H1 (cell line): ENCODE data around the gene HSFX4. TPM values are rescaled to one million over a fixed set of nuclear protein-coding genes. Genes with fewer than 3 reads are reported as not detected.

Experiments
- CTCF ChIA-PET: fragments of 300-600 bp; sonication (Branson Sonifier 250); formaldehyde crosslinking; loops from one replicate; lab custom pipeline; 2021; ENCODE audit not compliant: partially characterized antibody; lab: Charles Lee
- POLR2A ChIA-PET: fragments of 300-600 bp; sonication (Branson Sonifier 250); formaldehyde crosslinking; loops from one replicate; lab custom pipeline; 2021; ENCODE audit warnings: inconsistent platforms; ENCODE audit not compliant: partially characterized antibody; lab: Charles Lee
- DNase-seq, 2 experiments: peaks; one replicate each; pipeline versions ENCODE4 v3.0.0 to v3.0.0-alpha.2; 2010 to 2022; ENCODE audit warnings: low spot score in 2 of 2, low read depth in 1 of 2, mixed read lengths in 1 of 2
- FAIRE-seq: peaks from 2 replicates; lab custom pipeline; 2011; peaks lifted over from hg19 to GRCh38; lab: Jason Lieb, UNC
- H2AFZ ChIP-seq: 2 replicates; pipeline ENCODE4 v1.8.1; 2012; ENCODE audit warnings: low read length, inconsistent platforms
- H2AK5ac ChIP-seq: 2 replicates; pipeline ENCODE4 v1.6.1; 2013; ENCODE audit warnings: low read depth, low read length
- H2BK120ac ChIP-seq: replicated peaks from 2 replicates; pipeline ENCODE3; 2013; ENCODE audit warnings: low read depth, low read length, inconsistent platforms
- H2BK12ac ChIP-seq: 2 replicates; pipeline ENCODE4 v1.6.1; 2013; ENCODE audit warnings: low read depth, low read length
- H2BK15ac ChIP-seq: 2 replicates; pipeline ENCODE4 v1.6.1; 2013; ENCODE audit warnings: low read length
- H2BK20ac ChIP-seq: 2 replicates; pipeline ENCODE4 v1.6.1; 2013; ENCODE audit warnings: low read length
- H2BK5ac ChIP-seq: 2 replicates; pipeline ENCODE4 v1.6.1; 2013; ENCODE audit warnings: low read depth, low read length
- H3K14ac ChIP-seq: 2 replicates; pipeline ENCODE4 v1.6.1; 2013; ENCODE audit warnings: inconsistent platforms; ENCODE audit not compliant: insufficient read length
- H3K18ac ChIP-seq: 2 replicates; pipeline ENCODE4 v1.6.1; 2013; ENCODE audit warnings: low read length; ENCODE audit errors: extremely low read depth
- H3K23ac ChIP-seq: 2 replicates; pipeline ENCODE4 v1.6.1; 2013; ENCODE audit warnings: inconsistent platforms; ENCODE audit not compliant: insufficient read length
- H3K23me2 ChIP-seq: 2 replicates; pipeline ENCODE4 v1.6.1; 2013; ENCODE audit warnings: low read depth, low read length
- H3K27ac ChIP-seq: 2 replicates; pipeline ENCODE4 v1.6.1; 2011; ENCODE audit warnings: low read depth, low read length, inconsistent platforms
- H3K27me3 ChIP-seq, 4 experiments: replicated peaks in 1 of 4; 1 replicate in 1 of 4; 2 replicates in 3 of 4; pipeline versions ENCODE4 v1.6.1 to v1.8.1; 2011 to 2013; ENCODE audit warnings: low read length in 3 of 4, mild to moderate bottlenecking in 3 of 4, inconsistent platforms in 2 of 4, mixed read lengths in 2 of 4, moderate library complexity in 1 of 4; ENCODE audit not compliant: control insufficient read depth in 3 of 4, insufficient read depth in 3 of 4; ENCODE audit errors: extremely low read depth in 1 of 4
- H3K36me3 ChIP-seq, 4 experiments: 2 replicates each; pipeline versions ENCODE4 v1.6.1 to v1.8.1; 2011 to 2013; ENCODE audit warnings: mild to moderate bottlenecking in 4 of 4, low read length in 3 of 4, moderate library complexity in 2 of 4, control low read depth in 1 of 4, inconsistent platforms in 1 of 4; ENCODE audit not compliant: insufficient read depth in 4 of 4, control insufficient read depth in 2 of 4
- H3K4ac ChIP-seq: replicated peaks from 2 replicates; pipeline ENCODE3; 2013; ENCODE audit warnings: low read length, low read depth, mixed read lengths, inconsistent platforms; ENCODE audit not compliant: insufficient read length
- H3K4me1 ChIP-seq, 4 experiments: replicated peaks in 1 of 4; 1 replicate in 1 of 4; 2 replicates in 3 of 4; pipeline versions ENCODE4 v1.6.1 to v1.8.1; 2011 to 2013; ENCODE audit warnings: low read length in 3 of 4, inconsistent platforms in 2 of 4, mixed read lengths in 1 of 4; ENCODE audit not compliant: insufficient read depth in 4 of 4, control insufficient read depth in 3 of 4
- H3K4me2 ChIP-seq, 2 experiments: 2 replicates each; pipeline versions ENCODE4 v1.6.1 to v1.8.1; 2011 to 2013; ENCODE audit warnings: low read depth in 2 of 2, low read length in 2 of 2, control low read depth in 1 of 2, inconsistent platforms in 1 of 2, mild to moderate bottlenecking in 1 of 2; ENCODE audit not compliant: insufficient read depth in 1 of 2
- H3K4me3 ChIP-seq, 4 experiments: fragments of 200-600, 300-600 bp in 1 of 4; sonication (generic), shearing (Covaris generic), sonication (Bioruptor Twin) in 1 of 4; 2 replicates each; pipeline versions ENCODE4 v1.5.1 to v1.8.1; 2011 to 2016; ENCODE audit warnings: low read length in 4 of 4, low read depth in 3 of 4, control low read depth in 2 of 4, inconsistent platforms in 2 of 4, mild to moderate bottlenecking in 2 of 4, mixed read lengths in 1 of 4, moderate library complexity in 1 of 4; ENCODE audit not compliant: insufficient read depth in 2 of 4; ENCODE audit errors: extremely low read depth in 1 of 4
- H3K56ac ChIP-seq: replicated peaks from 2 replicates; pipeline ENCODE3; 2013; ENCODE audit warnings: low read depth, mild to moderate bottlenecking, mixed read lengths, low read length, inconsistent platforms; ENCODE audit not compliant: insufficient read length
- H3K79me1 ChIP-seq: 2 replicates; pipeline ENCODE4 v1.6.1; 2013; ENCODE audit warnings: low read depth, low read length, control low read depth
- H3K79me2 ChIP-seq, 2 experiments: 2 replicates each; pipeline versions ENCODE4 v1.6.1 to v1.8.1; 2012 to 2013; ENCODE audit warnings: low read length in 2 of 2, mild to moderate bottlenecking in 2 of 2, inconsistent platforms in 1 of 2; ENCODE audit not compliant: insufficient read depth in 2 of 2, control insufficient read depth in 1 of 2
- H3K9ac ChIP-seq, 4 experiments: replicated peaks in 1 of 4; 1 replicate in 1 of 4; 2 replicates in 3 of 4; pipeline versions ENCODE4 v1.6.1 to v1.8.1; 2011 to 2013; ENCODE audit warnings: low read depth in 3 of 4, low read length in 3 of 4, control low read depth in 2 of 4, mild to moderate bottlenecking in 2 of 4, moderate library complexity in 2 of 4, inconsistent platforms in 1 of 4; ENCODE audit errors: extremely low read depth in 1 of 4
- H3K9me3 ChIP-seq, 2 experiments: 2 replicates each; pipeline versions ENCODE4 v1.6.1 to v1.8.1; 2012 to 2013; ENCODE audit warnings: mild to moderate bottlenecking in 2 of 2, moderate library complexity in 2 of 2, control low read depth in 1 of 2, inconsistent platforms in 1 of 2, low read depth in 1 of 2, low read length in 1 of 2, mixed read lengths in 1 of 2; ENCODE audit not compliant: insufficient read depth in 2 of 2
- H4K20me1 ChIP-seq, 2 experiments: replicated peaks in 1 of 2; 2 replicates each; pipeline versions ENCODE3 to v1.8.1; 2011 to 2013; ENCODE audit warnings: inconsistent platforms in 2 of 2, low read length in 2 of 2, mild to moderate bottlenecking in 1 of 2; ENCODE audit not compliant: insufficient read depth in 2 of 2, control insufficient read depth in 1 of 2
- H4K5ac ChIP-seq: 2 replicates; pipeline ENCODE4 v1.6.1; 2013; ENCODE audit warnings: low read length, low read depth, mixed read lengths, inconsistent platforms; ENCODE audit not compliant: insufficient read length
- H4K8ac ChIP-seq: 2 replicates; pipeline ENCODE4 v1.8.0; 2013; ENCODE audit warnings: mild to moderate bottlenecking, moderate library complexity, low read length, inconsistent platforms; ENCODE audit not compliant: insufficient read depth; ENCODE audit errors: extremely low read depth
- H4K91ac ChIP-seq: replicated peaks from 2 replicates; pipeline ENCODE3; 2013; ENCODE audit warnings: low read length, mixed read lengths, inconsistent platforms; ENCODE audit not compliant: insufficient read length
- CTBP2 ChIP-seq: IDR thresholded peaks from 2 replicates; pipeline ENCODE4 v1.7.0; 2011; ENCODE audit warnings: borderline replicate concordance, mild to moderate bottlenecking, moderate library complexity, mixed read lengths, low read length; ENCODE audit not compliant: insufficient read depth, insufficient read length
- CTCF ChIP-seq, 3 experiments: IDR thresholded peaks; 1 replicate in 2 of 3; 2 replicates in 1 of 3; pipeline versions ENCODE4 v1.5.1 to v1.6.1; 2011; ENCODE audit warnings: low read length in 3 of 3, mild to moderate bottlenecking in 3 of 3, inconsistent platforms in 2 of 3, low read depth in 1 of 3, moderate library complexity in 1 of 3; ENCODE audit not compliant: insufficient read depth in 1 of 3; ENCODE audit errors: control extremely low read depth in 1 of 3
- EGR1 ChIP-seq: IDR thresholded peaks from 2 replicates; pipeline ENCODE4 v1.6.1; 2011; ENCODE audit warnings: low read depth, low read length, borderline replicate concordance
- HDAC2 ChIP-seq, 2 experiments: fragments of 300-600 bp in 1 of 2; sonication (generic) in 1 of 2; IDR thresholded peaks; 2 replicates each; pipeline ENCODE4 v1.6.1; 2011 to 2012; ENCODE audit warnings: low read depth in 2 of 2, low read length in 2 of 2, mild to moderate bottlenecking in 2 of 2, moderate library complexity in 2 of 2, borderline replicate concordance in 1 of 2, inconsistent platforms in 1 of 2
- JUN ChIP-seq: IDR thresholded peaks from 2 replicates; pipeline ENCODE4 v1.6.1; 2011; ENCODE audit warnings: low read depth, mild to moderate bottlenecking, improper control_type of control experiment, low read length
- JUND ChIP-seq: IDR thresholded peaks from 2 replicates; pipeline ENCODE4 v1.6.1; 2011; ENCODE audit warnings: mild to moderate bottlenecking, improper control_type of control experiment, low read length
- RAD21 ChIP-seq, 2 experiments: IDR thresholded peaks in 1 of 2; conservative IDR thresholded peaks in 1 of 2; 2 replicates each; pipeline ENCODE4 v1.6.1; 2011; ENCODE audit warnings: low read depth in 2 of 2, low read length in 2 of 2, improper control_type of control experiment in 1 of 2, inconsistent platforms in 1 of 2, mild to moderate bottlenecking in 1 of 2, moderate library complexity in 1 of 2
- SIN3A ChIP-seq, 2 experiments: IDR thresholded peaks in 1 of 2; conservative IDR thresholded peaks in 1 of 2; 2 replicates each; pipeline ENCODE4 v1.6.1; 2011 to 2012; ENCODE audit warnings: low read length in 2 of 2, improper control_type of control experiment in 1 of 2, low read depth in 1 of 2, mild to moderate bottlenecking in 1 of 2
- SUZ12 ChIP-seq: fragments of 200-600 bp; sonication (generic); IDR thresholded peaks from 2 replicates; pipeline ENCODE4 v1.6.1; 2012; ENCODE audit warnings: mild to moderate bottlenecking, inconsistent platforms, low read length, moderate library complexity, mixed read lengths
- YY1 ChIP-seq: IDR thresholded peaks from 2 replicates; pipeline ENCODE4 v1.6.1; 2011; ENCODE audit warnings: low read depth, mild to moderate bottlenecking, low read length
- WGBS, 2 experiments: shearing (Covaris generic) in 1 of 2; methylation state at CpG; one replicate each; pipeline versions ENCODE4 v1.1.6 to v1.1.7; 2013 to 2015; ENCODE audit warnings: low lambda C conversion rate in 2 of 2, mixed read lengths in 2 of 2, inconsistent platforms in 1 of 2, low coverage in 1 of 2, missing lambda C conversion rate in 1 of 2; ENCODE audit not compliant: insufficient replicate concordance in 2 of 2, insufficient coverage in 1 of 2, insufficient read length in 1 of 2; ENCODE audit errors: extremely low coverage in 1 of 2, missing lambda C conversion rate in 1 of 2; 5-methylcytosine and 5-hydroxymethylcytosine counted together
- polyA plus RNA-seq, 7 experiments: library from polyadenylated mRNA; depleted of rRNA in 3 of 7; stranded (reverse) in 5 of 7; unstranded in 2 of 7; fragments of >200 nt in 5 of 7; fragments of 200-250 nt in 2 of 7; gene quantifications; 1 replicate in 5 of 7; 2 replicates in 1 of 7; 4 replicates in 1 of 7; pipeline versions ENCODE4 v1.2.1 to v1.2.3, GENCODE V29; 2011 to 2013; ENCODE audit warnings: missing spikeins in 2 of 7, mixed read lengths in 2 of 7
- total RNA-seq: library from RNA; stranded (reverse); fragmentation: NEBNext Ultra II Directional; extraction: Animal tissue kit (Norgen Biotek cat#: 25700); gene quantifications from 2 replicates; pipeline ENCODE4 v1.2.1, GENCODE V29; 2021

Gene HSFX4
- total and polyA plus RNA-seq, 2 of the 8 experiments (the other 6 are each of a cell fraction or from before 2014, with no cell fraction given): not detected

DNA sequence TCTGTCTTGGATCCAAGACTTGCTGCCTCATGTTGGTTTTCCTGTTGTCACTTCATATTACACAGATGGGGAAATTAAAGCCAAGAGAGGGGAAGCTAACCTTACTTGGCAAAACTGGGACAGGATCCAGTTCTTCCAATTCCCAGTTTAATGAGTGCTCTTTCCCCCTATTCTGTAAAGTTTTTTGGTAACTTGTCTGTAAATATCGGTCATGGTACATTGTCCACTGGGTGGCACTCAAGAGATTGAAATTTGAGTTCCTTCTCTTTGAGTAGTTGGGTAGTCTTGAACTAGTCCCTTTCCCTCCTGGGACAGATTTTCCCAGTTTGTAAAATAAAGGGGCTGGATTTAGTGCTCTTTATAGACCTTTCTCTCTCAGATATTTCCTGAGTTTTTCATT lies 21.3 kb downstream of the HSFX4 start:
- Histone ChIP-seq H3K9ac (no peak overlapping the region), H2BK15ac (no peak overlapping the region), H3K23me2 (no peaks in the 10 kb centered on the region; the same call in 1 of the 2 replicates), H2BK5ac (no peak overlapping the region), H3K79me1 (no peaks in the 10 kb centered on the region), H3K18ac (no peak overlapping the region), H2AFZ (no peak overlapping the region), H3K56ac (no peak overlapping the region), H3K4ac (no peak overlapping the region), H3K4me1 (no peaks in the 10 kb centered on the region; a peak in 1 of 7 replicates), H4K5ac (no peak overlapping the region), H3K27ac (no peak overlapping the region), H3K27me3 (no peaks in the 10 kb centered on the region), H3K36me3 (peaks cover 0 to 7% (median 0%) of the 10 kb centered on the region in 4 experiments; a peak in 1 of 8 replicates), H3K4me3 (no peak overlapping the region), H3K14ac (no peak overlapping the region), H3K4me2 (no peak overlapping the region), H2BK12ac (no peak overlapping the region), H4K91ac (no peak overlapping the region), H3K23ac (no peak overlapping the region), H3K79me2 (no peaks in the 10 kb centered on the region), H2BK120ac (no peak overlapping the region), H2BK20ac (no peak overlapping the region), H2AK5ac (no peak overlapping the region), H3K9me3 (no peaks in the 10 kb centered on the region), H4K8ac (no peak overlapping the region), H4K20me1 (no peaks in the 10 kb centered on the region)
- FAIRE-seq (no peak), DNase-seq (no peak)
- TF ChIP-seq CTCF (IDR thresholded peaks at IDR 0.05; ENCODE audit: control extremely low read depth in 1 of 3, insufficient read depth in 1 of 3, low read depth in 1 of 3, low read length in 3 of 3): peak in 1 of 3 experiments; percentile 12; a peak in 1 of 4 replicates
- TF ChIP-seq HDAC2 (IDR thresholded peaks at IDR 0.05; ENCODE audit: borderline replicate concordance in 1 of 2, low read depth in 2 of 2, low read length in 2 of 2): no peak
- no peak for TF ChIP-seq SUZ12
- TF ChIP-seq SIN3A (conservative IDR thresholded peaks at IDR 0.05 in 1 of 2, IDR thresholded peaks at IDR 0.05 in 1 of 2; ENCODE audit: low read depth in 1 of 2, low read length in 2 of 2): no peak
- no peak for TF ChIP-seq CTBP2
- no peak for TF ChIP-seq JUN
- TF ChIP-seq EGR1: no peak
- no peak for TF ChIP-seq YY1
- 0 out of 4 replicates have a peak, but pooled peaks of 1 of the 2 experiments have one; percentile 7 for TF ChIP-seq RAD21 (IDR thresholded peaks at IDR 0.05 in 1 of 2, conservative IDR thresholded peaks at IDR 0.05 in 1 of 2; ENCODE audit: low read depth in 2 of 2, low read length in 2 of 2)
- no peak for TF ChIP-seq JUND
- WGBS, 2 experiments: 80% methylated on average over 1 of the region's 1 CpG; no CpG with 5 or more reads in 1 of the 2 experiments
- ChIA-PET CTCF (interaction anchor here (0.9 to 1.3 kb wide), 3 partner anchors 12 to 63 kb away, joined by 3 to 5 read pairs (median 4); partner anchors contain the start of gene EOLA2), POLR2A (no interaction called here)
